H1 (cell line): ENCODE data around the gene TAPT1. TPM values are rescaled to one million over a fixed set of nuclear protein-coding genes. Genes with fewer than 3 reads are reported as not detected.

Experiments
- CTCF ChIA-PET: fragments of 300-600 bp; sonication (Branson Sonifier 250); formaldehyde crosslinking; loops from one replicate; lab custom pipeline; 2021; ENCODE audit not compliant: partially characterized antibody; lab: Charles Lee
- POLR2A ChIA-PET: fragments of 300-600 bp; sonication (Branson Sonifier 250); formaldehyde crosslinking; loops from one replicate; lab custom pipeline; 2021; ENCODE audit warnings: inconsistent platforms; ENCODE audit not compliant: partially characterized antibody; lab: Charles Lee
- DNase-seq, 2 experiments: peaks; one replicate each; pipeline versions ENCODE4 v3.0.0 to v3.0.0-alpha.2; 2010 to 2022; ENCODE audit warnings: low spot score in 2 of 2, low read depth in 1 of 2, mixed read lengths in 1 of 2
- FAIRE-seq: peaks from 2 replicates; lab custom pipeline; 2011; peaks lifted over from hg19 to GRCh38; lab: Jason Lieb, UNC
- H2AFZ ChIP-seq: 2 replicates; pipeline ENCODE4 v1.8.1; 2012; ENCODE audit warnings: low read length, inconsistent platforms
- H2AK5ac ChIP-seq: 2 replicates; pipeline ENCODE4 v1.6.1; 2013; ENCODE audit warnings: low read depth, low read length
- H2BK120ac ChIP-seq: replicated peaks from 2 replicates; pipeline ENCODE3; 2013; ENCODE audit warnings: low read depth, low read length, inconsistent platforms
- H2BK12ac ChIP-seq: 2 replicates; pipeline ENCODE4 v1.6.1; 2013; ENCODE audit warnings: low read depth, low read length
- H2BK15ac ChIP-seq: 2 replicates; pipeline ENCODE4 v1.6.1; 2013; ENCODE audit warnings: low read length
- H2BK20ac ChIP-seq: 2 replicates; pipeline ENCODE4 v1.6.1; 2013; ENCODE audit warnings: low read length
- H2BK5ac ChIP-seq: 2 replicates; pipeline ENCODE4 v1.6.1; 2013; ENCODE audit warnings: low read depth, low read length
- H3K14ac ChIP-seq: 2 replicates; pipeline ENCODE4 v1.6.1; 2013; ENCODE audit warnings: inconsistent platforms; ENCODE audit not compliant: insufficient read length
- H3K18ac ChIP-seq: 2 replicates; pipeline ENCODE4 v1.6.1; 2013; ENCODE audit warnings: low read length; ENCODE audit errors: extremely low read depth
- H3K23ac ChIP-seq: 2 replicates; pipeline ENCODE4 v1.6.1; 2013; ENCODE audit warnings: inconsistent platforms; ENCODE audit not compliant: insufficient read length
- H3K23me2 ChIP-seq: 2 replicates; pipeline ENCODE4 v1.6.1; 2013; ENCODE audit warnings: low read depth, low read length
- H3K27ac ChIP-seq: 2 replicates; pipeline ENCODE4 v1.6.1; 2011; ENCODE audit warnings: low read depth, low read length, inconsistent platforms
- H3K27me3 ChIP-seq, 4 experiments: replicated peaks in 1 of 4; 1 replicate in 1 of 4; 2 replicates in 3 of 4; pipeline versions ENCODE4 v1.6.1 to v1.8.1; 2011 to 2013; ENCODE audit warnings: low read length in 3 of 4, mild to moderate bottlenecking in 3 of 4, inconsistent platforms in 2 of 4, mixed read lengths in 2 of 4, moderate library complexity in 1 of 4; ENCODE audit not compliant: control insufficient read depth in 3 of 4, insufficient read depth in 3 of 4; ENCODE audit errors: extremely low read depth in 1 of 4
- H3K36me3 ChIP-seq, 4 experiments: 2 replicates each; pipeline versions ENCODE4 v1.6.1 to v1.8.1; 2011 to 2013; ENCODE audit warnings: mild to moderate bottlenecking in 4 of 4, low read length in 3 of 4, moderate library complexity in 2 of 4, control low read depth in 1 of 4, inconsistent platforms in 1 of 4; ENCODE audit not compliant: insufficient read depth in 4 of 4, control insufficient read depth in 2 of 4
- H3K4ac ChIP-seq: replicated peaks from 2 replicates; pipeline ENCODE3; 2013; ENCODE audit warnings: low read length, low read depth, mixed read lengths, inconsistent platforms; ENCODE audit not compliant: insufficient read length
- H3K4me1 ChIP-seq, 4 experiments: replicated peaks in 1 of 4; 1 replicate in 1 of 4; 2 replicates in 3 of 4; pipeline versions ENCODE4 v1.6.1 to v1.8.1; 2011 to 2013; ENCODE audit warnings: low read length in 3 of 4, inconsistent platforms in 2 of 4, mixed read lengths in 1 of 4; ENCODE audit not compliant: insufficient read depth in 4 of 4, control insufficient read depth in 3 of 4
- H3K4me2 ChIP-seq, 2 experiments: 2 replicates each; pipeline versions ENCODE4 v1.6.1 to v1.8.1; 2011 to 2013; ENCODE audit warnings: low read depth in 2 of 2, low read length in 2 of 2, control low read depth in 1 of 2, inconsistent platforms in 1 of 2, mild to moderate bottlenecking in 1 of 2; ENCODE audit not compliant: insufficient read depth in 1 of 2
- H3K4me3 ChIP-seq, 4 experiments: fragments of 200-600, 300-600 bp in 1 of 4; sonication (generic), shearing (Covaris generic), sonication (Bioruptor Twin) in 1 of 4; 2 replicates each; pipeline versions ENCODE4 v1.5.1 to v1.8.1; 2011 to 2016; ENCODE audit warnings: low read length in 4 of 4, low read depth in 3 of 4, control low read depth in 2 of 4, inconsistent platforms in 2 of 4, mild to moderate bottlenecking in 2 of 4, mixed read lengths in 1 of 4, moderate library complexity in 1 of 4; ENCODE audit not compliant: insufficient read depth in 2 of 4; ENCODE audit errors: extremely low read depth in 1 of 4
- H3K56ac ChIP-seq: replicated peaks from 2 replicates; pipeline ENCODE3; 2013; ENCODE audit warnings: low read depth, mild to moderate bottlenecking, mixed read lengths, low read length, inconsistent platforms; ENCODE audit not compliant: insufficient read length
- H3K79me1 ChIP-seq: 2 replicates; pipeline ENCODE4 v1.6.1; 2013; ENCODE audit warnings: low read depth, low read length, control low read depth
- H3K79me2 ChIP-seq, 2 experiments: 2 replicates each; pipeline versions ENCODE4 v1.6.1 to v1.8.1; 2012 to 2013; ENCODE audit warnings: low read length in 2 of 2, mild to moderate bottlenecking in 2 of 2, inconsistent platforms in 1 of 2; ENCODE audit not compliant: insufficient read depth in 2 of 2, control insufficient read depth in 1 of 2
- H3K9ac ChIP-seq, 4 experiments: replicated peaks in 1 of 4; 1 replicate in 1 of 4; 2 replicates in 3 of 4; pipeline versions ENCODE4 v1.6.1 to v1.8.1; 2011 to 2013; ENCODE audit warnings: low read depth in 3 of 4, low read length in 3 of 4, control low read depth in 2 of 4, mild to moderate bottlenecking in 2 of 4, moderate library complexity in 2 of 4, inconsistent platforms in 1 of 4; ENCODE audit errors: extremely low read depth in 1 of 4
- H3K9me3 ChIP-seq, 2 experiments: 2 replicates each; pipeline versions ENCODE4 v1.6.1 to v1.8.1; 2012 to 2013; ENCODE audit warnings: mild to moderate bottlenecking in 2 of 2, moderate library complexity in 2 of 2, control low read depth in 1 of 2, inconsistent platforms in 1 of 2, low read depth in 1 of 2, low read length in 1 of 2, mixed read lengths in 1 of 2; ENCODE audit not compliant: insufficient read depth in 2 of 2
- H4K20me1 ChIP-seq, 2 experiments: replicated peaks in 1 of 2; 2 replicates each; pipeline versions ENCODE3 to v1.8.1; 2011 to 2013; ENCODE audit warnings: inconsistent platforms in 2 of 2, low read length in 2 of 2, mild to moderate bottlenecking in 1 of 2; ENCODE audit not compliant: insufficient read depth in 2 of 2, control insufficient read depth in 1 of 2
- H4K5ac ChIP-seq: 2 replicates; pipeline ENCODE4 v1.6.1; 2013; ENCODE audit warnings: low read length, low read depth, mixed read lengths, inconsistent platforms; ENCODE audit not compliant: insufficient read length
- H4K8ac ChIP-seq: 2 replicates; pipeline ENCODE4 v1.8.0; 2013; ENCODE audit warnings: mild to moderate bottlenecking, moderate library complexity, low read length, inconsistent platforms; ENCODE audit not compliant: insufficient read depth; ENCODE audit errors: extremely low read depth
- H4K91ac ChIP-seq: replicated peaks from 2 replicates; pipeline ENCODE3; 2013; ENCODE audit warnings: low read length, mixed read lengths, inconsistent platforms; ENCODE audit not compliant: insufficient read length
- ASH2L ChIP-seq: fragments of 200-600, 300-600 bp; sonication (generic); IDR thresholded peaks from one replicate; pipeline ENCODE4 v1.7.1; 2017; ENCODE audit warnings: low read length
- BCL11A ChIP-seq, 2 experiments: IDR thresholded peaks; one replicate each; pipeline ENCODE4 v1.6.1; 2011; ENCODE audit warnings: low read depth in 2 of 2, low read length in 2 of 2, mild to moderate bottlenecking in 2 of 2
- CHD1 ChIP-seq: IDR thresholded peaks from 2 replicates; pipeline ENCODE4 v1.6.1; 2012; ENCODE audit warnings: low read depth, low read length, improper control_type of control experiment
- RBBP5 ChIP-seq: IDR thresholded peaks from 2 replicates; pipeline ENCODE4 v1.7.1; 2012; ENCODE audit warnings: low read depth, mild to moderate bottlenecking, inconsistent platforms, low read length, moderate library complexity, borderline replicate concordance
- SIX5 ChIP-seq: IDR thresholded peaks from 2 replicates; pipeline ENCODE4 v1.6.1; 2011; ENCODE audit warnings: mild to moderate bottlenecking, low read depth, low read length
- TAF7 ChIP-seq: optimal IDR thresholded peaks from 2 replicates; pipeline ENCODE3; 2011; ENCODE audit warnings: low read depth, mild to moderate bottlenecking, inconsistent platforms, low read length, moderate library complexity, borderline replicate concordance
- WGBS, 2 experiments: shearing (Covaris generic) in 1 of 2; methylation state at CpG; one replicate each; pipeline versions ENCODE4 v1.1.6 to v1.1.7; 2013 to 2015; ENCODE audit warnings: low lambda C conversion rate in 2 of 2, mixed read lengths in 2 of 2, inconsistent platforms in 1 of 2, low coverage in 1 of 2, missing lambda C conversion rate in 1 of 2; ENCODE audit not compliant: insufficient replicate concordance in 2 of 2, insufficient coverage in 1 of 2, insufficient read length in 1 of 2; ENCODE audit errors: extremely low coverage in 1 of 2, missing lambda C conversion rate in 1 of 2; 5-methylcytosine and 5-hydroxymethylcytosine counted together
- polyA plus RNA-seq, 7 experiments: library from polyadenylated mRNA; depleted of rRNA in 3 of 7; stranded (reverse) in 5 of 7; unstranded in 2 of 7; fragments of >200 nt in 5 of 7; fragments of 200-250 nt in 2 of 7; gene quantifications; 1 replicate in 5 of 7; 2 replicates in 1 of 7; 4 replicates in 1 of 7; pipeline versions ENCODE4 v1.2.1 to v1.2.3, GENCODE V29; 2011 to 2013; ENCODE audit warnings: missing spikeins in 2 of 7, mixed read lengths in 2 of 7
- total RNA-seq: library from RNA; stranded (reverse); fragmentation: NEBNext Ultra II Directional; extraction: Animal tissue kit (Norgen Biotek cat#: 25700); gene quantifications from 2 replicates; pipeline ENCODE4 v1.2.1, GENCODE V29; 2021

TAPT1 gene
- total and polyA plus RNA-seq, 2 of the 8 experiments (the other 6 are each of a cell fraction or from before 2014, with no cell fraction given), result 4.2 to 15.3 TPM

DNA sequence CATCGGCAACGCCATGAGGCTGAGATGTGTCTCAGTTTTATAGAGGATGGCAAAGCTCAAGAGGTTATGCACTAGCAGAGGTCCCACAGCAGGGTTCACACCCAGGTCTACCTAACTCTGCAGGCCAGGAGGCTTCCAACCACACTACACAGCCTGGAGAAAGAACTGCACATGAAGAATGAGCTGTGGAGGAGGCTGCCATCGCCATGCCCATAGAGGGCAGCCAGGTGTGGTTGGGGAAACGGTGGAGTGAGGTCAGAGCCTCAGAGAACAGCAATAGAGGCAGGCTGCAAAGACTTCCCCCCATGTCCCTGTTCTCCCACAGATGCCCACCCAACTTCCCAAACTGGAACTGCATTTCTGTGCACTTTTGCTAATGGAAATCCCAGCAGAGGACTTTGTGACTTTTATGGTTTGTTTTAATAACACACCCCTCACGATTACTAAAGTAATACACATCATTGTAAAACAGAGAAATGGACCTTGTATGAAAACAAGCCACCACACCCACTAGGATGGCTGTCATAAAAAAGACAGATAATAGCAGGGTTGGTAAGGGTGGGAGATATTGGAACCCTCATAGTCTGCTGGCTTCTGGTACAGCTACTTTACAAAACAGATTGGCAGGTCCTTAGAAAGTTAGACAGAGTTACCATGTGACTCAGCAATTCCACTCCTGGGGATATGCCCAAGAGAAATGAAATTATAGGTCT is 83.5 kb downstream of the TAPT1 start:
- Histone ChIP-seq H3K23me2 (no peaks in the 10 kb centered on the region; the same call in 1 of the 2 replicates), H3K18ac (no peak overlapping the region), H3K79me1 (no peaks in the 10 kb centered on the region), H3K56ac (no peak overlapping the region), H4K91ac (no peak overlapping the region), H3K79me2 (no peaks in the 10 kb centered on the region), H3K9me3 (no peaks in the 10 kb centered on the region), H2BK15ac (no peak overlapping the region), H2BK120ac (no peak overlapping the region), H3K36me3 (no peaks in the 10 kb centered on the region), H3K4ac (no peak overlapping the region), H3K27me3 (no peaks in the 10 kb centered on the region), H3K4me1 (no peaks in the 10 kb centered on the region), H2BK20ac (no peak overlapping the region), H2AK5ac (no peak overlapping the region), H3K23ac (no peak overlapping the region), H2BK12ac (no peak overlapping the region), H4K5ac (no peak overlapping the region), H4K8ac (no peak overlapping the region), H3K9ac (no peak overlapping the region), H2BK5ac (no peak overlapping the region), H3K4me2 (no peak overlapping the region), H3K14ac (no peak overlapping the region), H3K27ac (no peak overlapping the region), H2AFZ (no peak overlapping the region), H3K4me3 (no peak overlapping the region), H4K20me1 (no peaks in the 10 kb centered on the region)
- no peak for DNase-seq
- FAIRE-seq, result no peak
- TF ChIP-seq TAF7, result no peak
- no peak for TF ChIP-seq BCL11A (IDR thresholded peaks at IDR 0.05; ENCODE audit: low read depth in 2 of 2, low read length in 2 of 2)
- TF ChIP-seq RBBP5, result no peak
- TF ChIP-seq ASH2L, result no peak
- no peak for TF ChIP-seq CHD1
- TF ChIP-seq SIX5, result no peak
- 94% methylated on average over 5 of the region's 5 CpGs; no CpG with 5 or more reads in 1 of the 2 experiments for WGBS, 2 experiments
- ChIA-PET CTCF (interaction anchor here (1.0 kb wide), 2 partner anchors 13 to 128 kb away, joined by 3 read pairs; no protein-coding TSS in a partner anchor), POLR2A (no interaction called here)
